ENCODE data around the gene SPSB3.
"Not testable (repeated sequence)": the region's sequence is repeated elsewhere in the genome, so short reads cannot be mapped to it uniquely, and the experiment has no call there.

Gene SPSB3

GRCh38 chr16:1741553-1742165 is 40.7 kb downstream of the SPSB3 start:
- DNase-seq (ENCODE audit: low read depth), result no peak

- no peak for DNase-seq (ENCODE audit: low read depth)
Measured at GRCh38 chr16:1740781-1741490, 41.4 kb downstream of the SPSB3 start.

- DNase-seq (ENCODE audit: low read depth), result no peak
Measured at GRCh38 chr16:1740234-1740633, 42.1 kb downstream of the SPSB3 start.

- DNase-seq (ENCODE audit: low read depth), result no peak
Measured at GRCh38 chr16:1734816-1735215, 47.6 kb downstream of the SPSB3 start.

- no peak for DNase-seq (ENCODE audit: low read depth)
Measured at GRCh38 chr16:1734123-1734522, 48.2 kb downstream of the SPSB3 start.

- DNase-seq (ENCODE audit: low read depth), result not testable (repeated sequence)
Measured at GRCh38 chr16:1732551-1732987, 49.8 kb downstream of the SPSB3 start.

GRCh38 chr16:1732071-1732470 is 50.3 kb downstream of the SPSB3 start:
- no peak for DNase-seq (ENCODE audit: low read depth)

- no peak for DNase-seq (ENCODE audit: low read depth)
Measured at GRCh38 chr16:1731603-1732002, 50.8 kb downstream of the SPSB3 start.

- no peak for DNase-seq (ENCODE audit: low read depth)
Measured at GRCh38 chr16:1731073-1731472, 51.3 kb downstream of the SPSB3 start.

- no peak for DNase-seq (ENCODE audit: low read depth)
Measured at GRCh38 chr16:1729445-1729844, 52.9 kb downstream of the SPSB3 start.

- DNase-seq (ENCODE audit: low read depth), result no peak
Measured at GRCh38 chr16:1729026-1729425, 53.3 kb downstream of the SPSB3 start.

GRCh38 chr16:1727651-1728624 is 54.4 kb downstream of the SPSB3 start:
- DNase-seq (ENCODE audit: low read depth), result no peak
